ENCODE data around the gene CERCAM. TPM values are rescaled to one million over a fixed set of nuclear protein-coding genes. Genes with fewer than 3 reads are reported as not detected.
A peak's percentile ranks its signal among the peaks of the same experiment; 100 is the strongest.

Gene CERCAM
- polyA plus RNA-seq, 3 donors: 1.5 to 2.5 (median 1.8) TPM

DNA sequence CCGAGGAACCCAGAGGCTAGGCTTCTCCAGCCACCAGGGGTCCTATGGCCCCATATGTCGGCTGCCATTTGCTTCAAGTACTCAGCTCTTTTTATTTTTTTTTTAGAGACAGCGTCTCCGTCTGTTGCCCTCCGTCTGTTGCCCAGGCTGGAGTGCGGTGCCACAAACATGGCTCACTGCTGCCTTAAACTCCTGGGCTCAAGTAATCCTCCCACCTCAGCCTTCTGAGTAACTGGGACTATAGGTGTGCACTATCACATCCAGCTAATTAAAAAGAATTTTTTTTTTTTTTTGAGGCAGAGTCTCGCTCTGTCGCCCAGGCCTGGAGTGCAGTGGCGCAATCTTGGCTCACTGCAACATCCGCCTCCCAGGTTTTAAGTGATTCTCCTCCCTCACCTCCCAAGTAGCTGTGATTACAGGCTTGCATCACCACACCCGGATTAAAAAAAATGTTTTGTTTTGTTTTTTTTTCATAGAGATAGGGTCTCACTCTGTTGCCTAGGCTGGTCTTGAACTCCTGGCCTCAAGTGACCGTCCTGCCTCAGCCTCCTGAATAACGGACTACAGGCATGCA is 8.9 kb downstream of the CERCAM start:
- no peak for DNase-seq
- no peak overlapping the region for H2AFZ ChIP-seq (ENCODE audit: insufficient read depth, low read depth, low read length, poor library complexity, severe bottlenecking)
- WGBS (ENCODE audit: insufficient coverage): 92% methylated on average over 10 of the region's 13 CpGs
- TF ChIP-seq, protein P1, sequence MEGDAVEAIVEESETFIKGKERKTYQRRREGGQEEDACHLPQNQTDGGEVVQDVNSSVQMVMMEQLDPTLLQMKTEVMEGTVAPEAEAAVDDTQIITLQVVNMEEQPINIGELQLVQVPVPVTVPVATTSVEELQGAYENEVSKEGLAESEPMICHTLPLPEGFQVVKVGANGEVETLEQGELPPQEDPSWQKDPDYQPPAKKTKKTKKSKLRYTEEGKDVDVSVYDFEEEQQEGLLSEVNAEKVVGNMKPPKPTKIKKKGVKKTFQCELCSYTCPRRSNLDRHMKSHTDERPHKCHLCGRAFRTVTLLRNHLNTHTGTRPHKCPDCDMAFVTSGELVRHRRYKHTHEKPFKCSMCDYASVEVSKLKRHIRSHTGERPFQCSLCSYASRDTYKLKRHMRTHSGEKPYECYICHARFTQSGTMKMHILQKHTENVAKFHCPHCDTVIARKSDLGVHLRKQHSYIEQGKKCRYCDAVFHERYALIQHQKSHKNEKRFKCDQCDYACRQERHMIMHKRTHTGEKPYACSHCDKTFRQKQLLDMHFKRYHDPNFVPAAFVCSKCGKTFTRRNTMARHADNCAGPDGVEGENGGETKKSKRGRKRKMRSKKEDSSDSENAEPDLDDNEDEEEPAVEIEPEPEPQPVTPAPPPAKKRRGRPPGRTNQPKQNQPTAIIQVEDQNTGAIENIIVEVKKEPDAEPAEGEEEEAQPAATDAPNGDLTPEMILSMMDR (IDR thresholded peaks at IDR 0.05): no peak
- no peak overlapping the region for H3K4me2 ChIP-seq (replicated peaks; ENCODE audit: extremely low read depth, low read length, poor library complexity, severe bottlenecking)
- H3K27me3 ChIP-seq (ENCODE audit: control insufficient read depth in 2 of 2, insufficient read depth in 2 of 2, low read length in 2 of 2): no peaks in the 10 kb centered on the region
- no peaks in the 10 kb centered on the region for H3K36me3 Mint-ChIP-seq
- H3K4me1 Mint-ChIP-seq: no peaks in the 10 kb centered on the region
- no peaks in the 10 kb centered on the region for H3K9me3 Mint-ChIP-seq
- H3K36me3 ChIP-seq (replicated peaks in 1 of 2; ENCODE audit: control insufficient read depth in 1 of 2, insufficient read depth in 2 of 2, low read length in 2 of 2): no peaks in the 10 kb centered on the region
- H3K27ac ChIP-seq (ENCODE audit: low read depth in 1 of 2, low read length in 2 of 2): no peak overlapping the region
- H3K9me3 ChIP-seq (replicated peaks in 1 of 2; ENCODE audit: control insufficient read depth in 1 of 2, insufficient read depth in 1 of 2, low read length in 2 of 2): no peaks in the 10 kb centered on the region
- H3K79me2 ChIP-seq (ENCODE audit: insufficient read depth, low read length): no peaks in the 10 kb centered on the region
- H3K4me3 Mint-ChIP-seq: no peak overlapping the region
- H4K20me1 ChIP-seq (ENCODE audit: insufficient read depth, low read length): no peaks in the 10 kb centered on the region
- H3K4me3 ChIP-seq (replicated peaks in 1 of 3; ENCODE audit: low read depth in 2 of 3, low read length in 3 of 3): no peak overlapping the region
- peak overlapping the region in 1 of 7 donors; percentile 36 for H3K27ac Mint-ChIP-seq
- intact Hi-C loops (cut with micrococcal nuclease): no loop called here
- no peak overlapping the region for H3K9ac ChIP-seq (ENCODE audit: insufficient read depth, low read length, poor library complexity, severe bottlenecking)
- H3K4me1 ChIP-seq (ENCODE audit: control insufficient read depth in 1 of 2, insufficient read depth in 2 of 2, low read length in 2 of 2): no peaks in the 10 kb centered on the region
- H3K27me3 Mint-ChIP-seq (ENCODE audit: low read depth in 3 of 3): peaks cover 0 to 3% (median 0%) of the 10 kb centered on the region in 3 donors

DNA sequence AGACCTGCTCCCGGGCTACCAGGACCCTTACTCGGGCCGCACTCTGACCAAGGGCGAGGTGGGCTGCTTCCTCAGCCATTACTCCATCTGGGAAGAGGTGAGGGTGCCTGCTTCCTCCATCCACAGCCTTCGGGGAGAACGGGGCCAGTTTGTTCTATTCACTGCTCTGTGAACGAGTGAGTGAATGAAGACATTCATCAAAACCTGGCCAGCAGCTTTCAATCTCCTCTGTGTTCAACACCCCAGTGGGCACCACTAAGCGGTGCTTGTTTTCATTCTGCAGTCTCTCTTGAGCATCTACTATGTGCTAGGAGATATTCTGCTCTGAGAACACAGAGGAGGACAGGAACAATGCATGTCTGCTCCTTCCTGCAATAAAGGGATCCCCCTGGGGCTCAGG is 10.6 kb downstream of the CERCAM start:
- no peak overlapping the region for H3K4me3 ChIP-seq (replicated peaks in 1 of 3; ENCODE audit: low read depth in 2 of 3, low read length in 3 of 3)
- no peak for DNase-seq
- WGBS (ENCODE audit: insufficient coverage): 100% methylated on average over 4 of the region's 8 CpGs
- no peaks in the 10 kb centered on the region for H3K9me3 ChIP-seq (replicated peaks in 1 of 2; ENCODE audit: control insufficient read depth in 1 of 2, insufficient read depth in 1 of 2, low read length in 2 of 2)
- H3K4me3 Mint-ChIP-seq: no peak overlapping the region
- H3K4me2 ChIP-seq (replicated peaks; ENCODE audit: extremely low read depth, low read length, poor library complexity, severe bottlenecking): no peak overlapping the region
- intact Hi-C loops (cut with micrococcal nuclease): no loop called here
- H3K27ac Mint-ChIP-seq: peak overlapping the region in 1 of 7 donors; percentile 25
- no peaks in the 10 kb centered on the region for H3K4me1 ChIP-seq (ENCODE audit: control insufficient read depth in 1 of 2, insufficient read depth in 2 of 2, low read length in 2 of 2)
- no peak overlapping the region for H3K9ac ChIP-seq (ENCODE audit: insufficient read depth, low read length, poor library complexity, severe bottlenecking)
- H4K20me1 ChIP-seq (ENCODE audit: insufficient read depth, low read length): no peaks in the 10 kb centered on the region
- H3K27ac ChIP-seq (ENCODE audit: low read depth in 1 of 2, low read length in 2 of 2): no peak overlapping the region
- no peaks in the 10 kb centered on the region for H3K36me3 Mint-ChIP-seq
- TF ChIP-seq, protein P1 (IDR thresholded peaks at IDR 0.05): no peak
- H3K27me3 ChIP-seq (ENCODE audit: control insufficient read depth in 2 of 2, insufficient read depth in 2 of 2, low read length in 2 of 2): no peaks in the 10 kb centered on the region
- no peaks in the 10 kb centered on the region for H3K9me3 Mint-ChIP-seq
- no peaks in the 10 kb centered on the region for H3K79me2 ChIP-seq (ENCODE audit: insufficient read depth, low read length)
- no peak overlapping the region for H2AFZ ChIP-seq (ENCODE audit: insufficient read depth, low read depth, low read length, poor library complexity, severe bottlenecking)
- H3K36me3 ChIP-seq (replicated peaks in 1 of 2; ENCODE audit: control insufficient read depth in 1 of 2, insufficient read depth in 2 of 2, low read length in 2 of 2): no peaks in the 10 kb centered on the region
- peaks cover 0 to 4% (median 0%) of the 10 kb centered on the region in 3 donors for H3K27me3 Mint-ChIP-seq (ENCODE audit: low read depth in 3 of 3)
- H3K4me1 Mint-ChIP-seq: no peaks in the 10 kb centered on the region
